GM12878 (cell line): ENCODE measurements around the gene ST6GALNAC3. TPM values are rescaled to one million over a fixed set of nuclear protein-coding genes. Genes with fewer than 3 reads are reported as not detected.

Source experiments
- ATAC-seq: fragments of 200-7000 bp; cut with Tn5 transposase; 3 replicates; pipeline ENCODE4 v1.9.1; 2020; ENCODE audit warnings: mild to moderate bottlenecking, moderate library complexity
- BruUV-seq: library from RNA; stranded (reverse); fragments of 400-500 nt; replicated peaks from 2 replicates; lab custom pipeline; 2021; lab: Mats Ljungman, UMichigan
- CTCF ChIA-PET: fragments of 300-600 bp; sonication (Branson Sonifier 250); formaldehyde crosslinking; extraction: SDS; loops from one replicate; lab custom pipeline; 2021; ENCODE audit warnings: inconsistent platforms; lab: Yijun Ruan, JAX
- POLR2A ChIA-PET: fragments of 350-600 bp; formaldehyde crosslinking; extraction: SDS; loops from one replicate; lab custom pipeline; 2021; ENCODE audit warnings: inconsistent platforms; lab: Charles Lee
- RAD21 ChIA-PET: fragments of 300-600 bp; sonication (Branson Sonifier 250); formaldehyde crosslinking; loops from one replicate; lab custom pipeline; 2023; ENCODE audit warnings: antibody characterized with exemption; ENCODE audit not compliant: unreplicated experiment; lab: Charles Lee
- SMC1A ChIA-PET: fragments of 300-600 bp; sonication (Branson Sonifier 250); formaldehyde crosslinking; loops from one replicate; lab custom pipeline; 2023; ENCODE audit not compliant: unreplicated experiment, uncharacterized antibody; lab: Charles Lee
- DNase-seq: peaks from one replicate; pipeline ENCODE4 v3.0.0-alpha.2; 2011; ENCODE audit warnings: low read depth, low spot score
- FAIRE-seq: peaks from 3 replicates; lab custom pipeline; 2011; peaks lifted over from hg19 to GRCh38; lab: Jason Lieb, UNC
- H2AFZ ChIP-seq: 2 replicates; pipeline ENCODE4 v1.6.0; 2011; ENCODE audit warnings: low read depth, low read length, control low read depth; ENCODE audit not compliant: control insufficient read depth
- H3K27ac ChIP-seq: 2 replicates; pipeline ENCODE4 v1.5.1; 2011; ENCODE audit warnings: control low read depth; ENCODE audit not compliant: control insufficient read depth, insufficient read depth
- H3K27me3 ChIP-seq, 2 experiments: replicated peaks in 1 of 2; 2 replicates each; pipeline versions ENCODE4 v1.6.0 to v1.6.1; 2011; ENCODE audit warnings: low read length in 1 of 2; ENCODE audit not compliant: control insufficient read depth in 2 of 2, insufficient read depth in 2 of 2
- H3K36me3 ChIP-seq, 2 experiments: 2 replicates each; pipeline ENCODE4 v1.5.1; 2011; ENCODE audit warnings: low read length in 1 of 2; ENCODE audit not compliant: control insufficient read depth in 2 of 2, insufficient read depth in 2 of 2
- H3K4me1 ChIP-seq: 2 replicates; pipeline ENCODE4 v1.6.1; 2011; ENCODE audit warnings: mild to moderate bottlenecking, low read length, moderate library complexity, mixed read lengths; ENCODE audit not compliant: control insufficient read depth, insufficient read depth
- H3K4me2 ChIP-seq: 2 replicates; pipeline ENCODE4 v1.6.0; 2011; ENCODE audit warnings: control low read depth; ENCODE audit not compliant: control insufficient read depth, insufficient read depth
- H3K4me3 ChIP-seq: fragments of 200-600 bp; sonication (generic); 2 replicates; pipeline ENCODE4 v1.5.1; 2016
- H3K79me2 ChIP-seq: 2 replicates; pipeline ENCODE4 v1.6.0; 2011; ENCODE audit warnings: low read length; ENCODE audit not compliant: control insufficient read depth, insufficient read depth
- H3K9ac ChIP-seq: 2 replicates; pipeline ENCODE4 v1.8.0; 2011; ENCODE audit warnings: low read length, control low read depth, mixed read lengths; ENCODE audit not compliant: control insufficient read depth, insufficient read depth
- H3K9me3 ChIP-seq: replicated peaks from 3 replicates; pipeline ENCODE4 v1.5.1; 2011; ENCODE audit warnings: mild to moderate bottlenecking, low read length; ENCODE audit not compliant: control insufficient read depth, insufficient read depth
- H4K20me1 ChIP-seq: 2 replicates; pipeline ENCODE4 v1.6.0; 2011; ENCODE audit not compliant: control insufficient read depth, insufficient read depth
- GABPA ChIP-seq: IDR thresholded peaks from 2 replicates; pipeline ENCODE4 v1.6.1; 2014; ENCODE audit warnings: antibody characterized with exemption, low read depth, mild to moderate bottlenecking, inconsistent platforms
- MYB ChIP-seq: fragments of 150-350 bp; IDR thresholded peaks from 2 replicates; pipeline ENCODE4 v1.6.1; 2014; ENCODE audit warnings: mild to moderate bottlenecking, low read depth, low read length, borderline replicate concordance
- POLR2A ChIP-seq: IDR thresholded peaks from 2 replicates; pipeline ENCODE4 v1.6.1; 2011; ENCODE audit warnings: low read depth, mild to moderate bottlenecking, low read length
- SREBF1 ChIP-seq: IDR thresholded peaks from 2 replicates; pipeline ENCODE4 v1.6.1; 2012; ENCODE audit warnings: mild to moderate bottlenecking, low read length
- in situ Hi-C: fragments of 300-500 bp; cut with MboI; formaldehyde crosslinking; loops from 9 replicates; pipeline ENCODE4 v1.14.3; 2018; ENCODE audit warnings: mixed read lengths
- intact Hi-C: fragments of 100-400 bp; cut with micrococcal nuclease; formaldehyde crosslinking; loops from one replicate; pipeline ENCODE4 v1.14.2; 2022; ENCODE audit not compliant: unreplicated experiment
- polyA plus RNA-seq, 11 experiments: library from polyadenylated mRNA; depleted of rRNA in 4 of 11; unstranded in 6 of 11; stranded (reverse) in 5 of 11; fragments of >200 nt; fragmentation: Nextera tagmentation in 4 of 11; fragmentation: Illumina TruSeq in 1 of 11; extraction: Ambion mirVana in 4 of 11; extraction: Trizol in 1 of 11; gene quantifications; 1 replicate in 1 of 11; 2 replicates in 10 of 11; pipeline versions ENCODE4 v1.2.1 to v1.2.3, GENCODE V29; 2011 to 2016; ENCODE audit warnings: inconsistent platforms in 2 of 11, missing spikeins in 2 of 11, low read depth in 1 of 11
- total RNA-seq, 4 experiments: library from RNA; depleted of rRNA in 3 of 4; stranded (reverse); fragments of >200 nt in 3 of 4; fragmentation: Illumina TruSeq in 1 of 4; extraction: Trizol in 1 of 4; gene quantifications; 2 replicates each; pipeline versions ENCODE4 v1.2.1 to v1.2.3, GENCODE V29; 2013 to 2021
- TF ChIP-seq, protein P1 (sequence below): fragments of 150-350 bp; IDR thresholded peaks from 2 replicates; pipeline ENCODE4 v1.6.1; 2016; ENCODE audit warnings: low read depth, low read length
- TF ChIP-seq, protein P2 (sequence below): fragments of 450-650 bp; IDR thresholded peaks from 2 replicates; pipeline ENCODE4 v1.6.1; 2017; ENCODE audit warnings: mild to moderate bottlenecking, moderate library complexity
- TF ChIP-seq, protein P3 (sequence below): fragments of 450-650 bp; IDR thresholded peaks from 2 replicates; pipeline ENCODE4 v1.6.1; 2018; ENCODE audit warnings: borderline replicate concordance, mild to moderate bottlenecking; ENCODE audit not compliant: partially characterized antibody
- TF ChIP-seq, protein P4 (sequence below): fragments of 450-650 bp; formaldehyde crosslinking; IDR thresholded peaks from 2 replicates; pipeline ENCODE4 v1.5.0; 2022; ENCODE audit warnings: mild to moderate bottlenecking, missing genetic modification characterization

The ST6GALNAC3 gene
- total and polyA plus RNA-seq, 10 of the 15 experiments (the other 5 are each of a cell fraction or from before 2014, with no cell fraction given): 0.04 to 0.68 (median 0.18) TPM; not detected in 3

DNA sequence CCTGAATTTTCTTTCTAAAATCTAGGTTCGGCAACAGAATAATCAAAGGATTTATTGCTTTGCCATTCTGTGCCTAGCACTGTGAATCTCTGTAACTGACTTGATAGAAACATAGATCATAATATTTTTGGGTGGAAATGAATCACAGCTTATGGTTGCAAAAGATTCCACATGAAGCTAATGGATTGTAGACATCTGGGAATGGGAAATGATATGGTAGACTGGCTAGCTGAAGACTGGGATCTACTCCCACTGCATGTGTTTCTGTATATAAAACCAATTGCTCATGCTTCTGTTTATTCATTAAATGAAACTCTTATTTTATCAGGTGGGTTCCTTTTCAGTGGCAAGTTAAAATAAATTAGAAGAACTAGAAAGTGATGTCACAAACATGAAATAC is 395.6 kb downstream of the ST6GALNAC3 start (continued):
- TF ChIP-seq, protein P1, sequence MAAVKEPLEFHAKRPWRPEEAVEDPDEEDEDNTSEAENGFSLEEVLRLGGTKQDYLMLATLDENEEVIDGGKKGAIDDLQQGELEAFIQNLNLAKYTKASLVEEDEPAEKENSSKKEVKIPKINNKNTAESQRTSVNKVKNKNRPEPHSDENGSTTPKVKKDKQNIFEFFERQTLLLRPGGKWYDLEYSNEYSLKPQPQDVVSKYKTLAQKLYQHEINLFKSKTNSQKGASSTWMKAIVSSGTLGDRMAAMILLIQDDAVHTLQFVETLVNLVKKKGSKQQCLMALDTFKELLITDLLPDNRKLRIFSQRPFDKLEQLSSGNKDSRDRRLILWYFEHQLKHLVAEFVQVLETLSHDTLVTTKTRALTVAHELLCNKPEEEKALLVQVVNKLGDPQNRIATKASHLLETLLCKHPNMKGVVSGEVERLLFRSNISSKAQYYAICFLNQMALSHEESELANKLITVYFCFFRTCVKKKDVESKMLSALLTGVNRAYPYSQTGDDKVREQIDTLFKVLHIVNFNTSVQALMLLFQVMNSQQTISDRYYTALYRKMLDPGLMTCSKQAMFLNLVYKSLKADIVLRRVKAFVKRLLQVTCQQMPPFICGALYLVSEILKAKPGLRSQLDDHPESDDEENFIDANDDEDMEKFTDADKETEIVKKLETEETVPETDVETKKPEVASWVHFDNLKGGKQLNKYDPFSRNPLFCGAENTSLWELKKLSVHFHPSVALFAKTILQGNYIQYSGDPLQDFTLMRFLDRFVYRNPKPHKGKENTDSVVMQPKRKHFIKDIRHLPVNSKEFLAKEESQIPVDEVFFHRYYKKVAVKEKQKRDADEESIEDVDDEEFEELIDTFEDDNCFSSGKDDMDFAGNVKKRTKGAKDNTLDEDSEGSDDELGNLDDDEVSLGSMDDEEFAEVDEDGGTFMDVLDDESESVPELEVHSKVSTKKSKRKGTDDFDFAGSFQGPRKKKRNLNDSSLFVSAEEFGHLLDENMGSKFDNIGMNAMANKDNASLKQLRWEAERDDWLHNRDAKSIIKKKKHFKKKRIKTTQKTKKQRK: no peak
- TF ChIP-seq POLR2A: no peak

DNA sequence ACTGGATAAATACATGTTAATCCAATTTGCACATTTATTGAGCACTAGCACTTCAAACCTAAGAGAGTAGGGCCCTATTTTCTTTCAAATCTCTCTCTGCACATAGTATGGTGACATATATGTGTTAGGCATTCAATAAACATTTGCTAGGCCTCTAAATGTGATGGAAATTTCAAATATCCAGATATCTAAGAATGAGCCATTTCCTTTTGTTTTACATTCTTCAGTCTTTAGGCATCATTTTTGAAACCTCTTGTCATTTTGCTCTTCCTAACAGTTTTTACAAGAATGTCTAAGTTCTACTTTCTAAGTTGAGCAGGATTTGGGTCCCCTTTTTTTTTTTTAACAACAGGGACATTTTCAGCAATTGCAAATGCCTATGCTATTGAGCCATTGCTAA is 397.0 kb downstream of the ST6GALNAC3 start:
- ChIA-PET SMC1A (no interaction called here), CTCF (no interaction called here), RAD21 (no interaction called here), POLR2A (no interaction called here)
- Histone ChIP-seq H4K20me1 (no peaks in the 10 kb centered on the region), H3K4me2 (no peak overlapping the region), H3K36me3 (no peaks in the 10 kb centered on the region), H3K9ac (no peak overlapping the region), H2AFZ (no peak overlapping the region), H3K9me3 (no peaks in the 10 kb centered on the region), H3K4me3 (no peak overlapping the region), H3K27me3 (no peaks in the 10 kb centered on the region), H3K4me1 (no peaks in the 10 kb centered on the region), H3K79me2 (no peaks in the 10 kb centered on the region), H3K27ac (no peak overlapping the region)
- in situ Hi-C loops: no loop called here
- DNase-seq (no peak), FAIRE-seq (no peak), ATAC-seq (no peak)
- intact Hi-C loops: no loop called here
- BruUV-seq: no TSS peak
- TF ChIP-seq, protein P2, sequence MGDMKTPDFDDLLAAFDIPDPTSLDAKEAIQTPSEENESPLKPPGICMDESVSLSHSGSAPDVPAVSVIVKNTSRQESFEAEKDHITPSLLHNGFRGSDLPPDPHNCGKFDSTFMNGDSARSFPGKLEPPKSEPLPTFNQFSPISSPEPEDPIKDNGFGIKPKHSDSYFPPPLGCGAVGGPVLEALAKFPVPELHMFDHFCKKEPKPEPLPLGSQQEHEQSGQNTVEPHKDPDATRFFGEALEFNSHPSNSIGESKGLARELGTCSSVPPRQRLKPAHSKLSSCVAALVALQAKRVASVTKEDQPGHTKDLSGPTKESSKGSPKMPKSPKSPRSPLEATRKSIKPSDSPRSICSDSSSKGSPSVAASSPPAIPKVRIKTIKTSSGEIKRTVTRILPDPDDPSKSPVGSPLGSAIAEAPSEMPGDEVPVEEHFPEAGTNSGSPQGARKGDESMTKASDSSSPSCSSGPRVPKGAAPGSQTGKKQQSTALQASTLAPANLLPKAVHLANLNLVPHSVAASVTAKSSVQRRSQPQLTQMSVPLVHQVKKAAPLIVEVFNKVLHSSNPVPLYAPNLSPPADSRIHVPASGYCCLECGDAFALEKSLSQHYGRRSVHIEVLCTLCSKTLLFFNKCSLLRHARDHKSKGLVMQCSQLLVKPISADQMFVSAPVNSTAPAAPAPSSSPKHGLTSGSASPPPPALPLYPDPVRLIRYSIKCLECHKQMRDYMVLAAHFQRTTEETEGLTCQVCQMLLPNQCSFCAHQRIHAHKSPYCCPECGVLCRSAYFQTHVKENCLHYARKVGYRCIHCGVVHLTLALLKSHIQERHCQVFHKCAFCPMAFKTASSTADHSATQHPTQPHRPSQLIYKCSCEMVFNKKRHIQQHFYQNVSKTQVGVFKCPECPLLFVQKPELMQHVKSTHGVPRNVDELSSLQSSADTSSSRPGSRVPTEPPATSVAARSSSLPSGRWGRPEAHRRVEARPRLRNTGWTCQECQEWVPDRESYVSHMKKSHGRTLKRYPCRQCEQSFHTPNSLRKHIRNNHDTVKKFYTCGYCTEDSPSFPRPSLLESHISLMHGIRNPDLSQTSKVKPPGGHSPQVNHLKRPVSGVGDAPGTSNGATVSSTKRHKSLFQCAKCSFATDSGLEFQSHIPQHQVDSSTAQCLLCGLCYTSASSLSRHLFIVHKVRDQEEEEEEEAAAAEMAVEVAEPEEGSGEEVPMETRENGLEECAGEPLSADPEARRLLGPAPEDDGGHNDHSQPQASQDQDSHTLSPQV: no peak
- no peak for TF ChIP-seq SREBF1
- TF ChIP-seq, protein P3, sequence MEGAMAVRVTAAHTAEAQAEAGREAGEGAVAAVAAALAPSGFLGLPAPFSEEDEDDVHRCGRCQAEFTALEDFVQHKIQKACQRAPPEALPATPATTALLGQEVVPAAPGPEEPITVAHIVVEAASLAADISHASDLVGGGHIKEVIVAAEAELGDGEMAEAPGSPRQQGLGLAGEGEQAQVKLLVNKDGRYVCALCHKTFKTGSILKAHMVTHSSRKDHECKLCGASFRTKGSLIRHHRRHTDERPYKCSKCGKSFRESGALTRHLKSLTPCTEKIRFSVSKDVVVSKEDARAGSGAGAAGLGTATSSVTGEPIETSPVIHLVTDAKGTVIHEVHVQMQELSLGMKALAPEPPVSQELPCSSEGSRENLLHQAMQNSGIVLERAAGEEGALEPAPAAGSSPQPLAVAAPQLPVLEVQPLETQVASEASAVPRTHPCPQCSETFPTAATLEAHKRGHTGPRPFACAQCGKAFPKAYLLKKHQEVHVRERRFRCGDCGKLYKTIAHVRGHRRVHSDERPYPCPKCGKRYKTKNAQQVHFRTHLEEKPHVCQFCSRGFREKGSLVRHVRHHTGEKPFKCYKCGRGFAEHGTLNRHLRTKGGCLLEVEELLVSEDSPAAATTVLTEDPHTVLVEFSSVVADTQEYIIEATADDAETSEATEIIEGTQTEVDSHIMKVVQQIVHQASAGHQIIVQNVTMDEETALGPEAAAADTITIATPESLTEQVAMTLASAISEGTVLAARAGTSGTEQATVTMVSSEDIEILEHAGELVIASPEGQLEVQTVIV: no peak
- TF ChIP-seq, protein P4, sequence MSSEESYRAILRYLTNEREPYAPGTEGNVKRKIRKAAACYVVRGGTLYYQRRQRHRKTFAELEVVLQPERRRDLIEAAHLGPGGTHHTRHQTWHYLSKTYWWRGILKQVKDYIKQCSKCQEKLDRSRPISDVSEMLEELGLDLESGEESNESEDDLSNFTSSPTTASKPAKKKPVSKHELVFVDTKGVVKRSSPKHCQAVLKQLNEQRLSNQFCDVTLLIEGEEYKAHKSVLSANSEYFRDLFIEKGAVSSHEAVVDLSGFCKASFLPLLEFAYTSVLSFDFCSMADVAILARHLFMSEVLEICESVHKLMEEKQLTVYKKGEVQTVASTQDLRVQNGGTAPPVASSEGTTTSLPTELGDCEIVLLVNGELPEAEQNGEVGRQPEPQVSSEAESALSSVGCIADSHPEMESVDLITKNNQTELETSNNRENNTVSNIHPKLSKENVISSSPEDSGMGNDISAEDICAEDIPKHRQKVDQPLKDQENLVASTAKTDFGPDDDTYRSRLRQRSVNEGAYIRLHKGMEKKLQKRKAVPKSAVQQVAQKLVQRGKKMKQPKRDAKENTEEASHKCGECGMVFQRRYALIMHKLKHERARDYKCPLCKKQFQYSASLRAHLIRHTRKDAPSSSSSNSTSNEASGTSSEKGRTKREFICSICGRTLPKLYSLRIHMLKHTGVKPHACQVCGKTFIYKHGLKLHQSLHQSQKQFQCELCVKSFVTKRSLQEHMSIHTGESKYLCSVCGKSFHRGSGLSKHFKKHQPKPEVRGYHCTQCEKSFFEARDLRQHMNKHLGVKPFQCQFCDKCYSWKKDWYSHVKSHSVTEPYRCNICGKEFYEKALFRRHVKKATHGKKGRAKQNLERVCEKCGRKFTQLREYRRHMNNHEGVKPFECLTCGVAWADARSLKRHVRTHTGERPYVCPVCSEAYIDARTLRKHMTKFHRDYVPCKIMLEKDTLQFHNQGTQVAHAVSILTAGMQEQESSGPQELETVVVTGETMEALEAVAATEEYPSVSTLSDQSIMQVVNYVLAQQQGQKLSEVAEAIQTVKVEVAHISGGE (CRISPR knock-in tag): no peak
- TF ChIP-seq MYB: no peak
- no peak for TF ChIP-seq GABPA
